Adrenal gland (tissue), 5 donors: Measurements from ENCODE around the gene TM7SF2.

Source experiments
- POLR2A ChIP-seq, 2 donors: fragments of 450-650 bp; IDR thresholded peaks; one replicate each; pipeline ENCODE4 v1.6.1; 2017; ENCODE audit warnings: antibody characterized with exemption in 2 of 2, mild to moderate bottlenecking in 2 of 2, moderate library complexity in 1 of 2
- TF ChIP-seq, protein P1 (sequence below), 6 experiments: fragments of 450-650 bp in 4 of 6; fragments of 200-600 bp in 2 of 6; sonication (generic) in 1 of 6; IDR thresholded peaks; 1 replicate in 5 of 6; 2 replicates in 1 of 6; pipeline versions ENCODE4 v1.5.1 to v1.8.0; 2016 to 2021; ENCODE audit warnings: antibody characterized with exemption in 6 of 6, mild to moderate bottlenecking in 2 of 6, moderate library complexity in 1 of 6
- donor health status: DM: no; HTN: no; CAD: no.

GRCh38 chr11:65063532-65063931, 48.1 kb upstream of the TM7SF2 start:
- TF ChIP-seq POLR2A (IDR thresholded peaks at IDR 0.05): no peak
- TF ChIP-seq, protein P1, sequence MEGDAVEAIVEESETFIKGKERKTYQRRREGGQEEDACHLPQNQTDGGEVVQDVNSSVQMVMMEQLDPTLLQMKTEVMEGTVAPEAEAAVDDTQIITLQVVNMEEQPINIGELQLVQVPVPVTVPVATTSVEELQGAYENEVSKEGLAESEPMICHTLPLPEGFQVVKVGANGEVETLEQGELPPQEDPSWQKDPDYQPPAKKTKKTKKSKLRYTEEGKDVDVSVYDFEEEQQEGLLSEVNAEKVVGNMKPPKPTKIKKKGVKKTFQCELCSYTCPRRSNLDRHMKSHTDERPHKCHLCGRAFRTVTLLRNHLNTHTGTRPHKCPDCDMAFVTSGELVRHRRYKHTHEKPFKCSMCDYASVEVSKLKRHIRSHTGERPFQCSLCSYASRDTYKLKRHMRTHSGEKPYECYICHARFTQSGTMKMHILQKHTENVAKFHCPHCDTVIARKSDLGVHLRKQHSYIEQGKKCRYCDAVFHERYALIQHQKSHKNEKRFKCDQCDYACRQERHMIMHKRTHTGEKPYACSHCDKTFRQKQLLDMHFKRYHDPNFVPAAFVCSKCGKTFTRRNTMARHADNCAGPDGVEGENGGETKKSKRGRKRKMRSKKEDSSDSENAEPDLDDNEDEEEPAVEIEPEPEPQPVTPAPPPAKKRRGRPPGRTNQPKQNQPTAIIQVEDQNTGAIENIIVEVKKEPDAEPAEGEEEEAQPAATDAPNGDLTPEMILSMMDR (IDR thresholded peaks at IDR 0.05): no peak
